ENCODE results near the gene ISG20. TPM values are rescaled to one million over a fixed set of nuclear protein-coding genes. Genes with fewer than 3 reads are reported as not detected.

The ISG20 gene
- total RNA-seq, 1 donor from 2014 or later = 0.65 TPM

DNA sequence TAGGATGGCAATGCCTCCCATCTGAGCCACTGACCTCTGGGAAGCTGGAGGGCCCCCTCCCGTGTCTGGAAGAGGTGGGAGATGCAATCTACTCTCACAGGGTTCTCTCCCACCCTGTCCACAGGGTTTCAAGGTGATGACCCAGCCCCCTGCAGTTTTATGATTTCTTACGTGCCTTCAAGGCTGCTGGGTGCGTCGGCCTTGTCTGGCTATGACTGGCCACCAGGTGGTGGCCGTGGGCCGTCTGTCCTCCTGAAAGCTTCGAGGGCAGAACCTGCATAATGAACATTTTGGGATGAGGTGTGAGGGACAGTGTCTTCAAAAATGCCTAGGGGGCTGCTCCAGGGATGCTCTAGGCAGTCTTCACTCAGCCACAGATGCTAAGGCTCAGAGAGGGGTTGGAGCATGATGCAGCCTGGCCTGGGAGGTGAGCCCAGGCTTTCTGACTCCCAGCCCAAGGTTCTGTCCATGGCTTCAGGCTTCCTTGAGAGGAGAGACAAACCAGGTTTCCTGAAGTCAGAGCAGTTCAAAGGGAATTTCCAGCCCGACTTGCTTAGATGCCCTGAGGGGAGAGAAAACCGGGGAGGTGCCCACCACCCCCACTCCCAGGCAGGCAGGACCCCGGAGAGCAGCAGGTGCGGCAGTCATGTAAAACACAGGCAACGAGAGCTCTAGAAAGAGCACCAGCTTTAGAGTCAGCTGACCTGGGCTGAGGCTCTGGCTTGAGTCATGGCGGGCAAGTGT, 18.7 kb downstream of the ISG20 start:
- TF ChIP-seq CTCF (IDR thresholded peaks at IDR 0.05) (peak; percentile 93), EZH2 (IDR thresholded peaks at IDR 0.05) (no peak), EZH2phosphoT487 (IDR thresholded peaks at IDR 0.05) (no peak)
- Histone ChIP-seq H3K4me3 (no peak overlapping the region), H2AFZ (replicated peaks) (no peak overlapping the region), H3K79me2 (ENCODE audit: low read depth) (no peaks in the 10 kb centered on the region), H3F3A (ENCODE audit: low read depth) (no peaks in the 10 kb centered on the region), H3K4me1 (no peaks in the 10 kb centered on the region), H3K27ac (no peak overlapping the region), H3K9me3 (ENCODE audit: low read depth) (no peaks in the 10 kb centered on the region), H3K9ac (no peak overlapping the region), H3K36me3 (no peaks in the 10 kb centered on the region), H3K27me3 (no peaks in the 10 kb centered on the region), H4K20me1 (ENCODE audit: low read depth) (no peaks in the 10 kb centered on the region), H3K4me2 (no peak overlapping the region)
- H3K4me1 Mint-ChIP-seq = peaks cover 7% of the 10 kb centered on the region
- H3K4me3 Mint-ChIP-seq = no peak overlapping the region
- peak; percentile 79 for DNase-seq (ENCODE audit: low spot score)
- no peaks in the 10 kb centered on the region for H3K9me3 Mint-ChIP-seq
- no peaks in the 10 kb centered on the region for H3K36me3 Mint-ChIP-seq
- H3K27ac Mint-ChIP-seq = peak overlapping the region; percentile 65
- peaks cover 9% of the 10 kb centered on the region for H3K27me3 Mint-ChIP-seq (ENCODE audit: insufficient read depth, low read depth)

DNA sequence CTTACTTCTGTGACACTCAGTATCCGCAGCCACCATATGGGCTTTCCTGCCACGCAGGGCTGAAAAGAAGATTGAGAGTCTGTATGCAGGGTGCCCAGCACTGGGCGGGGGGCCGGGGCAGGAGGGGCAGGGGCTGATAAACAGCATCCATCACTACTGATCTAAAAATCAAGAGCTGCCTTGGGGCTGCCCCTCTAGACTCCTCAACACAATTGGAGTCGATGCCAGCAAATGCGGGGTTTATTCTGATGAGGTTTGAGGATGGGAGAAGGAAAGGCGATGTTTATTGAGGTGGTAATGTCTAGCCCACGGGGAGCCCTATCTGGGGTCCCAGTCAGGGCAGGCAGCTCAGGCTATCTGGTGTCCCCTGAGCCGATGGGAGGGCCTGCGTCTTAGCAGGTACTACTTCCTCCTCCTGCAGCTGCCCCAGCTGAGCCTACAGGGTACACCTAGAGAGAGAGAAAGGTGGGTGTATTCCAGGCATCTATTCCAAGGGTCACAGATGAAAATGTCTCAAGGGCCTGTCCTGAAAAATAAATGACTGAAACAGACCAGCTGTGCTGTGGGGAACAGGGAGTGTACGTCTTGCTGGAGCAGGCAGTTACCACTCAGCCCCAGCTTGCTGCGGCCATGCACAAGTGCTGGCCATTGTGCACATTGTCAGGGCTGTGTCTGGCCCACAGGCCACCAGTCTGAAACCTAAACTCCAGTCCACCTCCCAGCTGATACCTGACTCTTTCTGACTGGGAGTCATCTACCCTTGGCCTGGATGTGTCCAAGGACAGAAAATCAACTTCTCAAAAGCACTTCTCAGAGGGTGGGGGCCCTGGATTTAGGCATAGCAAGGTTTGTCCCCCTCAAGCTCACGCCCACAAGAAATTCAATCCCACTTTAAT, 19.5 kb downstream of the ISG20 start:
- Mint-ChIP-seq H3K27me3 (ENCODE audit: insufficient read depth, low read depth) (peaks cover 6% of the 10 kb centered on the region), H3K27ac (no peak overlapping the region), H3K4me3 (no peak overlapping the region), H3K9me3 (no peaks in the 10 kb centered on the region), H3K4me1 (peaks cover 4% of the 10 kb centered on the region), H3K36me3 (no peaks in the 10 kb centered on the region)
- H2AFZ ChIP-seq (replicated peaks) = no peak overlapping the region
- no peaks in the 10 kb centered on the region for H3K79me2 ChIP-seq (ENCODE audit: low read depth)
- H3K36me3 ChIP-seq = no peaks in the 10 kb centered on the region
- no peak overlapping the region for H3K4me3 ChIP-seq
- no peaks in the 10 kb centered on the region for H3F3A ChIP-seq (ENCODE audit: low read depth)
- H3K4me1 ChIP-seq = no peaks in the 10 kb centered on the region
- H3K27ac ChIP-seq = no peak overlapping the region
- no peaks in the 10 kb centered on the region for H3K27me3 ChIP-seq
- TF ChIP-seq CTCF (IDR thresholded peaks at IDR 0.05) = no peak
- no peak for TF ChIP-seq EZH2phosphoT487 (IDR thresholded peaks at IDR 0.05)
- no peak for TF ChIP-seq EZH2 (IDR thresholded peaks at IDR 0.05)
- H3K4me2 ChIP-seq = no peak overlapping the region
- no peak overlapping the region for H3K9ac ChIP-seq
- no peaks in the 10 kb centered on the region for H3K9me3 ChIP-seq (ENCODE audit: low read depth)
- no peaks in the 10 kb centered on the region for H4K20me1 ChIP-seq (ENCODE audit: low read depth)
- DNase-seq (ENCODE audit: low spot score) = no peak

GRCh38 chr15:88658972-88659931, 20.4 kb downstream of the ISG20 start:
- Histone ChIP-seq H3K9me3 (ENCODE audit: low read depth) (no peaks in the 10 kb centered on the region), H3K9ac (no peak overlapping the region), H3K27ac (no peak overlapping the region), H3K4me1 (no peaks in the 10 kb centered on the region), H3K27me3 (no peaks in the 10 kb centered on the region), H3K4me3 (no peak overlapping the region), H3K79me2 (ENCODE audit: low read depth) (no peaks in the 10 kb centered on the region), H3K4me2 (no peak overlapping the region), H4K20me1 (ENCODE audit: low read depth) (no peaks in the 10 kb centered on the region), H3K36me3 (no peaks in the 10 kb centered on the region), H3F3A (ENCODE audit: low read depth) (no peaks in the 10 kb centered on the region), H2AFZ (replicated peaks) (no peak overlapping the region)
- H3K27me3 Mint-ChIP-seq (ENCODE audit: insufficient read depth, low read depth) = peaks cover 6% of the 10 kb centered on the region
- DNase-seq (ENCODE audit: low spot score) = no peak
- no peak overlapping the region for H3K4me3 Mint-ChIP-seq
- no peak overlapping the region for H3K27ac Mint-ChIP-seq
- no peaks in the 10 kb centered on the region for H3K9me3 Mint-ChIP-seq
- TF ChIP-seq EZH2 (IDR thresholded peaks at IDR 0.05) (no peak), EZH2phosphoT487 (IDR thresholded peaks at IDR 0.05) (no peak), CTCF (IDR thresholded peaks at IDR 0.05) (no peak)
- H3K36me3 Mint-ChIP-seq = no peaks in the 10 kb centered on the region
- peaks cover 4% of the 10 kb centered on the region for H3K4me1 Mint-ChIP-seq
